HCEC 1CT (cell line): ENCODE results near the gene ZNF664.
"Not testable (repeated sequence)": the region's sequence is repeated elsewhere in the genome, so short reads cannot be mapped to it uniquely, and the experiment has no call there.

Source experiments
- DNase-seq: peaks from one replicate; pipeline ENCODE4 v3.0.0-alpha.2; 2017

The ZNF664 gene

DNA sequence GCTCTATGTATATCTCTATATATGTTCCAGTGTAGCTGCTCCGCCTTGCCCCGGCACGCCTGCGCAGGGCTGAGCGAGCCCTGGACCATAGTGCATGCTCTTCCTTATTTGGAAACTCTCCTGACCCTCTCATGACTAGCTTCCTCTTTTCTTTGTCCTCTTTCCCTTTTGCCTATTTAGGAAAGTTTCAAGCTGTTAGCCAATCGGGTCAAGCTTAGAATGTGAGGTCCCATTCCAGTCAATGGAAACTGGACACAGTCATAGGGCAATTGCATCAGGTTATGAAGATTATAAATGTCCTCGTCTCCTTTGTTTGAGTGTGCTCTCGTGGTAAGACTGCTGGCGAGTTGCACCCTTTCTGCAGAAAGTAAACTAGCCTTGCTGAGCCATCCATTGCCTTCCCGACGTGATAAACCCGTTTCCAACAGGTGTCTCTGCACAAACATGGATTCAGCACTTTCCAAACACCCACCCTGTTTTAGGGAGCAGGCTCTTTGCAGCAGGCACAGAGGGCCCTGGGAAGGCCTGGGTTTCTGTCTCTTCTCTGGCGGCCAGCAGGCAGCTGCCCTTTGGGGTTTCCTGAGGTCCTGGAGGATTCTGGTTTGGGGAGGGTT, 31.3 kb upstream of the ZNF664 start:
- DNase-seq = peak; percentile 9

DNA sequence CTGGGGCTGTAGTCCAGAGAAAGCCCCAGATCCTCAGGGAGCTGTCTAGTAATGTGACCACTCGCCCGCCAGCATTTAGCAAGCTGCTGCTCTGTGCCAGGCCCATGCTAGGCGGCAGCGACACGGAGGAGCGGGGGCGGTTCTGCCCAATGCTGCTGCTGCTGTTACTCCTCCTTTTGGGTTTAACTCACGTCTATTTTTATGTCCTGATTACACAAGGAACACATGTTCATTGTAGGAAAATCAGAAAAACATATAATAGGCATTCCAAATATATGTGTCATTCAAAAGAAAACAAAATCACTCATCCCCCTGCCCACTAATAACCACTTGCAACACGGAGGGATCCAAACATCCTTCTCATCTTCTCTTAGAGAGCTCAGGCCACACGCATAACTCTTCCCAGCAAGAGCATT, 30.8 kb upstream of the ZNF664 start:
- DNase-seq = peak; percentile 91

DNA sequence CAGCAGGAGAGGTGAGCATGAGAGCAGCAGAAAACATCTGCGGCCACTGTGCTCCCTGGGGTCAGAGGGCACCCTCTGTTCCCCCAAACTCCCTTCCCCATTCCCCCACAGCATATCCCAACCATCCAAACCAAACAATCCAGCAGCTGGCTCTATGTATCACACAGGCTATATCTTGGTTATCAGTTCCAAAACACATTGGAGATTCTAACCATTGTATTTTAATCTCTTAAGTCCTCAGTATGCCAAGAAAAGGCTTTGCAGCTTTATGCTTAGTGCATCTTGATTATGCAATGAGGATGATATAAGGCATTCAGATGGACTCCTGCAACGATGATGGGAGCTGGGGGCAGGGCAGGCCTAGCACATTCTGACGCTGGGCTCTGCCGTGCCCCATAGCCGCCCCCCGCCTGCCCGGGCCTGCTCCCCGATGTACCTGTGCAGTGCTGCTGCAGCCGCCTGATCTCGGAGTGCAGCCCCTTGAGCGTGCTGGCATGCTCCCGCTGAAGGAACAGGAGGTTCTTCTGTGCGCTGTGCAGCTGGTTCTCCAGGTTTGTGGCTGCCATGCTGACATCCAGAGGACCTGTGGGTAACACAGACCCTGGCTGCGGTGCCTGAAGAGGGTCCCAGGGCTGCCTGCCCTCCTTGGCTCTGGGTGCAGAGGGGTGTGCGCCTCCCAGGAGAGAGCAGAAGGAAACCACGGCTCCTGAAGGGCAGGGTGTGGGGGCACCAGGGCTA, 29.9 kb upstream of the ZNF664 start:
- DNase-seq = peak; percentile 67

DNA sequence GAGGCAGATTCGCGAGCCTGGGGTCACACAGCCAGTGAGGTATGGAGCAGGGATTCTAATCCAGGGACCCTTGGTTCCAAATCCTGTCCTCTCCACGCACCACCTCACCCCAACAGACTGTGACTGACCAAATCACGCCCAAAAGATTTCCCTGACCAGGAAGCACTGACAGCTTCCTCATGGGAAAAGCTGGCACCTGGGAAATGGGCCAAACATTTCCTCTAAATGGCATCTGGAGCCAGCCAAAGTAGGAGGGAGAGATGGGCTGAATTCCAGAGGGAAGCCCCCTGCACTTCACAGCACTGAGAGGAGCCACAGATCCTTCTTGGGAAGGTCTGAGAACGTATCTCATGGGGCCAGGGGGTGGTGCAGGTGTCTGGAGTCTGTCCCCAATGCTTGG, 29.2 kb upstream of the ZNF664 start:
- DNase-seq = no peak

DNA sequence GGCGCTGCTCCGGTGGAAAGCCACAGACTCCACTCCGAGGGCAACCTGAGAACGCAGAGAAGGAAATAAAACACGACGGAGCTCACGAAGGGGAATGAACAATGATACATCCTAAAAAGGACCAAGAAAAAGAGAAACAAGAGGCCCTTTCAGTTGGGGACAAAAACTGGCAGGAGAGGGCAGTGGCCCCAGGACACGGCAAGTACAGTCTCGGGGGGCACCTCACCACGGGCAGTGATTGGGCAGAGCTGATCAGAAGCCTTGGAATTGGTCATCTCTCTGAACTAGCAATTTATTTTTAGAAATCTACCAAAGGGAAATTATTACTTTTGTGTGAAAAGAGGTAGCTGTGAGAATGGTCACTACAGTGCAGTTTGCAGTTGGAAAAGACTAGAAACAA, 28.3 kb upstream of the ZNF664 start:
- DNase-seq = no peak

DNA sequence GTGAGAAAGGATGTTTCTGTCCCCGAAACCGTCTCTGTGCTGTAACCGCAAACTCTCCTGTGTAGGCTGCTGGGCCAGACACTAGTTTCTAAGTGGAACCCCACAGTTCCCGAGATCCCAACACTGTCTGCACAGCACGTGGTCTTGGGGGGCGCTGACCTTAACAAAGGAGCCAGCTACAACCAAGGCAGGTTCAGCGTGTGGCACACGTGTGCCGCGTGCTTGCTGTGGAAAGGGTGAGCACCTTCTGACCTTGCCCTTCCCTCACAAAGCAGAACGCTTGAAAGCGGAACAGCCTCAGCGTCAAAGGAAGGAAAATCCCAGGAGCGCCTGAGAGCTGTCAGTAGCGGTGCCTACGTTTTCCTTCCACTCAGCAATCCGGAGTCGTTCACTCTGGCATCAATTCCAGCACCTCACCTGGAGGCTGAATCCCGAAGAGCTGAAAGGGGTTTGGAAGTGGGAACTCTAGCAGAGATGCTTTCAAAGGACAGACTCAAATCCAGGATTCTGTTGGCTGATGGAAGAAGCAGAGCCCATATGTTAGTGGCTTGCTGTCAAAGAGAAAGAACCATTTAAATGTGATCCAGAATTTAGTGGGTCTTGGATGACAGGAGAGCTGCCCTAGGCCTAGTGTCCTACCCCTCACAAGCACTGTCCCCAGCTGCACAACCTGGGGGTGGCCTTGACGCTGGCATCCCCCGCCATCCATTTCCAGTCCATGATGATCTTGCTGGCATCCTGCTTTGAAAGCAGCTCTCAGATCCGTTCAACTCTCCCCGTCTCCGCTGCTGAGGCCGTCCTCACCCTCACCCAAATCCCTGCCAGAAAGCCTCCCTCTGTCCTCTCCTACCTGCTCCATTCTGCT, 27.5 kb upstream of the ZNF664 start:
- DNase-seq = no peak

DNA sequence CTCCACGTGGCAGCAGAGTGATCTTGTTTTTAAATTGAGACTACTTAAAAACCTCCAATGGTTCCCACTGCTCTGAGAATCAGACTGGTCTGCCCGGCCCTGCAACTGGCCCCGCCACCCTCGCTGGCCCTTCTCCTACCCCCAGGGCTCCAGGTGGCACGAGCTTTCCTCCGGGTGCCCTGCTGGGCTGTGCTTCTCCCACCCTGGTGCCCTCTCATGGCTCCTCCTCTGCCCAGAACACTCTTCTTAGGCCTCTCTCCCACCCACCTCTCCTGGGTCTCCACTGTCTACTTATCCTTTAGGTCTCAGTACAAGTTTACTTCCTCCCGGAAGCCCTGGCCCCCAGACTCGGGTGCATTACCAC, 26.9 kb upstream of the ZNF664 start:
- no peak for DNase-seq

DNA sequence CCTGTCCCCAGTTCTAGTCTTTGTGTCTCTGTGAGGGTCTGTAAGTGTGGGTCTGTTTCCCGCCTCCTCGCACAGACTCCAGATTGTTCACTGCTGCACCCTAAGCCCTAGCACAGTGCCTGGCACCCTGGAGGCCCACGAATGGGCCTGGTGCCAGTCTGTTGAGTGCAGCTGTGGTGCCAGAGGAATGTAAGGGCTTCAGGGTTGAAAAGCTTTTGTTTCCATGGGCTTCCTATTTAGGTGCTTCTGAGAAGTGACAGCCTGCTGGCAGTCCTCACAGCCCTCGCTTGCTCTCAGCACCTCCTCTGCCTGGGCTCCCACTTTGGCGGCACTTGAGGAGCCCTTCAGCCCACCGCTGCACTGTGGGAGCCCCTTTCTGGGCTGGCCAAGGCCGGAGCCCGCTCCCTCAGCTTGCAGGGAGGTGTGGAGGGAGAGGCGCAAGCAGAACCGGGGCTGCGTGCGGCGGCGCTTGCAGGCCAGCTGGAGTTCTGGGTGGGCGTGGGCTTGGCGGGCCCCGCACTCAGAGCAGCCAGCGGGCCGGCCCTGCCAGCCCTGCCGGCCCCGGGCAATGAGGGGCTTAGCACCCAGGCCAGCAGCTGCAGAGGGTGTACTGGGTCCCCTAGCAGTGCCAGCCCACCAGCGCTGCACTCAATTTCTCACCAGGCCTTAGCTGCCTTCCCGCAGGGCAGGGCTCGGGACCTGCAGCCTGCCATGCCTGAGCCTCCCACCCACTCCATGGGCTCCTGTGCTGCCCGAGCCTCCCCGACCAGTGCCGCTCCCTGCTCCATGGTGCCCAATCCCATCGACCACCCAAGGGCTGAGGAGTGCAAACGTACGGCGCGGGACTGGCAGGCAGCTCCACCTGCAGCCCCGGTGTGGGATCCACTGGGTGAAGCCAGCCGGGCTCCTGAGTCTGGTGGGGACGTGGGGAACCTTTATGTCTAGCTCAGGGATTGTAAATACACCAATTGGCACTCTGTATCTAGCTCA, 26.2 kb upstream of the ZNF664 start:
- not testable (repeated sequence) for DNase-seq

DNA sequence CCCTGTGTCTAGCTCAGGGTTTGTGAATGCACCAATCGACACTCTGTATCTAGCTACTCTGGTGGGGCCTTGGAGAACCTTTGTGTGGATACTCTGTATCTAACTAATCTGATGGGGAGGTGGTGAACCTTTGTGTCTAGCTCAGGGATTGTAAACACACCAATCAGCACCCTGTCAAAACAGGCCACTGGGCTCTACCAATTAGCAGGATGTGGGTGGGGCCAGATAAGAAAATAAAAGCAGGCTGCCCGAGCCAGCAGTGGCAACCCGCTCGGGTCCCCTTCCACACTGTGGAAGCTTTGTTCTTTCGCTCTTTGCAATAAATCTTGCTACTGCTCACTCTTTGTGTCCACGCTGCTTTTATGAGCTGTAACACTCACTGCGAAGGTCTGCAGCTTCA, 25.5 kb upstream of the ZNF664 start:
- not testable (repeated sequence) for DNase-seq

DNA sequence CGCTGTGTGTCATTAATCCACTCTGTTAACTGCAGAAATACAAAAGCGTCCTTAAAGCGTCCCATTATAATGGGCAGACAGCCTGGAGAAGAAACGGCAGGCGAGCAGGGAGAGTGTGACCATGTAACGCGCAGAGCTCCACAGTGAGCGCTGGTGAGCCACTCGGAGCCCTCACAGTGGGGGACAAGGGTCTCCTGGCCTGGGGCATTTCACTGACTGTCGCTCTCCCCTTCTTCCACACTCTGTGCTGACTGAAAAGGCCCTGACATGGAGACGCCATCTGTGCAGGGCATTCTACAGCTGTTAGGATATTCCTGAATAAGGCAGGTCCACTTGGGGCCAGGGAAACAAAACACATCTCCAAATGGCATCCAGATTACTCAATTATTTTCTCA, 24.6 kb upstream of the ZNF664 start:
- DNase-seq = no peak

DNA sequence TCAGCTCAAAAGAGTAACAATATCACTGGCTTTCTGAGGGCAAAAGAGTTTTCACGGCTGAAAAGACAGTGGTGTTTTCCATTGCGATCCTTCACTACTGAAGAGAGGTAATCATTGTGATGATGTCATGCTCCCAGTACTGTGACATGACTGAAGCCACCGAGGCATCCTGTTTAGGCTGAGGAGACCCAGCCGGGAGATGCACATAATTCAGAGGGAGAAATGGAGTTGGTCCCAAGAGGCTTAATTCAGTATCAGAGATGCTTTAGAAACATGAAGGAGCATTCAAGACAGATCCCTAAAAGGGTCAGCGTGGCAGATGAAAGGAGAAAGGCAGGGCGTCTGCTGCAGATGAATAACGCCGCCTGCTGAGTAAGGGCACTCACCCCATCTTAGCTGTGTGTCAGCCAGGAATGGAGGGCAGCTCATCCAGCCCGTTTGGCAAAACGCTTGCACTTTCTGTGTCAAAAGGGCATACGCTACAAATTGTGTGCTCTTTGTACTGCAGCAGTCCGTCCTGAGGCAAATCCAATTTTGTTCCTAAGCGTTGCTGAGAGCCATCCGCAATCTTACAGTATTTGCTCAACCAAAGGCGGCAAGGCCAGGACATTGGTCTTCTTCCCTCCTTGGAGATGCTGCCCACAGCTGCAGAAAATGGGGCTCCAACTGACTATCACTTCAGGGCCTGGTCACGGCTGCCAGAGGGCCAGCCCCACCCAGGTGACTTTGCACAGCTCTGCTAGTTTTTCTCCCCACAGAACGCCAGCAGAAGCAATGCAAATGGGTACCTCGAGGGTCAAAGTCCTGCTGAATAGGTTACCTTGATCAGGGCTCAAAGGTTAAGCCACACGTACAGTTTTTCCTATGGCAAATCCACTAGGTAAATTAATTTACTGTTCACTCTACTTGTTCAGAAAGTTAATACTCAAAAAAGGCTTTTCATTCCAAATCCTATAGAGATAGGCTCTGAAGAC, 23.9 kb upstream of the ZNF664 start:
- DNase-seq = no peak

DNA sequence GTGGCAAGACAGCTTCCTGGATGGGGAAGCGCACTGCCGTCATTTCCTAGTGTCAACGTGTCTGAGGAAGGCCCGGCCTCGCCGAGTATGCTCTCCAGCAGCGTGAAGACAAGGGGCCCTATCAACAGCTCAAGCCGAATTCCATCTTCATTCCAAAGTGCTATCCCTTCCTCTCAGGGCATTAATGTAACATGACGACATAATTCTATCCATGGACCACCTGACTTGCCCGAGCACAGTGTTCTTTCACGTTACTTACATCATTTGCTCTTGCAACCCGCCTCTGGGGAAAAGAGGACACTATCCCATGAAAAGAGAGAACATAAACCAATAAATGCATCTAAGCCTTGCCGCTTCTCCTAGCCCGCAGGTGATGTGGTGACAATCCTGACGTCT, 23.2 kb upstream of the ZNF664 start:
- no peak for DNase-seq

DNA sequence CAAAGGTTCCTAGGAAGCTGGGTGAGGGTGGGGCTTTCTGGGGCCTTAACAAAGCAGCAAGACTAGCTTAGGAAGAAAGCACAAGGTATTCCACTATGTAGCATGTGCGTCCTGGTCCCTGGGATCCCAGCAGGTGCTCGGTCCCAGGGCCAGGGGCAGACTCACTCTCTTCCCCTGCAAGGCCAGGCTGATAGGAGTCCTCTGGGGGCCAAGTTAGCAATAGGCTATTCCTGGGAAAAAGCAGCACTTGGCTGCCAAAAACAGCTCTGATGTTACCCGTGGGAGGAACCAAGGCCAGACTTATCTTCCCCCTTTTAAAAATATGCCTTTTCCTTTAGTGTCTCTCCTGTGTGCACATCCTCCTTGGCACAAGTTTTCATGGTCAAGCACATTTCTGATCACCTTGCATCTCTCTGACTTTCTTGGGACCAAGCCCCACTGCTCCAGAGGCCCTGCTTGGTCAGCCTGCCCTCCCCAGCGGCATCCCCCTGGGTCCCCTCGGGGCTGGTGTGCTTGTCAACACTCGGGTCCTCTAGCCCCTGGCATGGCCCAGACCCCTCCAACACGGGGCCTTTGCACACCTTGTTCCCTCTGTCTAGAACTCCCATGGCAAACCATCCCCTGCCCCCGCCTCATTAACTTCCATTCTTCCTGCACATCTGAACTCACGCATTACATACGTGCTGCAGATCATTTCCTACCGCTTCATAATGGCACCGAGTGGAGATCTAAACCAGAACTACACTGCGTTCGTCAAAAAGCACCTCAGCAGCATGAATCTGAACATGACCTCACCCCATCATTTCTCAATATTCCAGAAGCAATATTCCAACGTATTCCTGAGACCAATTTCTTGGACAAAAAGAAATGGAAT, 22.3 kb upstream of the ZNF664 start:
- no peak for DNase-seq

DNA sequence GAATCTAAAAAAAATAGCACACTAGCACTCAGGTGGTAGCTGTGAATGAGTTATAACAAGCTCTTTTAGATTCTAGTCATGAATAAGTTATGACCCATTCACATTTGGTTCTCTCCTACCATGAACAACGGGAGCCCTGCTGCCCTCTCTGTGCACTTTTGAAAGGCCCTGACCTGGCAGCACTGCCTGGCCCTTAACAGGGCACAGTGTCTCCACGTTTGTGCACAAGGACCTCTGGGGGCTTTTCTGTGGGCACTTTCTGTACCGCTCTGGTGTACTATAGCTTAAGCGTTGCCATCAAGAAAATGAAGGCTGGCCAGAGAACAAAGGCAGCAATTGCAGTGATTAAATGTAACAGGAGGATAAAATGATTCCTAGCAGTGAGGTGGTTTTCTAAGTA, 21.5 kb upstream of the ZNF664 start:
- no peak for DNase-seq

DNA sequence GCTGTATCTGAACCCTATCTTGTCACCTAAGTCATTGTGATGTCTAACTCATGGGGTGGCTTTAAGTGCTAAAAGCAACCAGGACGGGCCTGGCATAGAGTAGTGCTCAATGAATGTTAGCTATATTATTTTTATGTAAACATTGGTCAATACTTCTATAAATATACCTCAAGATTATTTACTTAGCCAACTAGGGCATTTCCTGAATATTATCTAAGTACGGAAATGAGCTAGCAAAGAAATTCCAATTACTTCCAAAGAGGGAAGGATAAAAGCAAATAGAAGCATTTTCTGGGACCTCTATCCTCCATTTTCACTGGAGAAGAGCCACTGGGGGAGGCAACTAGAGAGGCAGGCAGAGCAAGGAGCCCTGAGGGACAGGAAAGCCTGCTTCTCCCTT, 21.0 kb upstream of the ZNF664 start:
- peak; percentile 22 for DNase-seq

DNA sequence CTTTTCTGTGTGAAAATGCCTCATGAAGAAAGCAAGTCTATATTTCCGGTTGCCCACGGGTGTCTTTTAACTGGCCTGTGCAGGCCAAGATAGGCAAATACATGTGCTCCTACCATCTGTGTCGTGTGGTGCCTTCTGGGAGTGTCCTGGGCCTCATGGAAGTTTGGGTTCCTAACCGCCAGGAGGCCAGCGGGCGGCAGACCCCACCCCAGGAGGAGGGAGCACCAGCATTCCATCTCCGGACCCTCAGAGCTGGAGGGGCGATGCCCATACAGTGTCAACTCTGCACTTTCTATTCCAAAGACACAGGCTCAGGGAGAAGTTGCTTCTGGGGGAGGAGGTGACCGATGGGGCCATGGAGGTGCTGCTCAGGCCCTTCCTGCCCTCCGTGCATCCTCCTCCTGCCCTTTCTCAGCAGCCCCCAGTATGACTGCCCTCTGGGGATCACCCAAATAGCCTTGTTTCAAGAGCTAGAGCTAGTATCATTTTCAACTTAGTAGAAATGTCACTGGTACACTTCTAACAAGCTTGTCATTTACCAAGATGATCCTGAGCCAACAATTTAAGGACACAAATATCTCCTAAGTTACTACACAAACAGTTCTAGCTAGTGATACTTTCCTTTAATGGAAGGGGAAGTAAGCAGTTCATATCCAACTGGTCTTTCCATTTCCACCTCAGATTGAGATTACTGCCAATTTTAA, 18.2 kb upstream of the ZNF664 start:
- no peak for DNase-seq

DNA sequence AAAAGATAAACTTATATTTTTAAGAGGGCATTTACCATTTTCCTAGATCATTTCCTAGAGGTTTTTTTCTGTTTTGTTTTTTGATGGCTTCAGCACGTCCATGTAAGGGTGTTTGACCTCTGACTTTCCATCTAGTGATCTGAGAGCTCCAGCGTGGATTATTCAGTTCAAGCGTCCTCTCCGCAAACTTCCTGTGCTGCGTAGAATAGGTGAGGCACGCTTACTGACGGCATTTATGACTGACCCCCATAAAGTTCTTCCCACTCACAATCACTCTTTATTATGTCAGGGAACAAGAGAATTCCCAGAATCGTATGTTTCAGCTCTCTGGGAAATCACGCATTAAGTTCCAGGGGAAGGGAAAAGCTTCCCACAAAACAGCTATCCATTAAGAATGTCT, 16.8 kb upstream of the ZNF664 start:
- no peak for DNase-seq

DNA sequence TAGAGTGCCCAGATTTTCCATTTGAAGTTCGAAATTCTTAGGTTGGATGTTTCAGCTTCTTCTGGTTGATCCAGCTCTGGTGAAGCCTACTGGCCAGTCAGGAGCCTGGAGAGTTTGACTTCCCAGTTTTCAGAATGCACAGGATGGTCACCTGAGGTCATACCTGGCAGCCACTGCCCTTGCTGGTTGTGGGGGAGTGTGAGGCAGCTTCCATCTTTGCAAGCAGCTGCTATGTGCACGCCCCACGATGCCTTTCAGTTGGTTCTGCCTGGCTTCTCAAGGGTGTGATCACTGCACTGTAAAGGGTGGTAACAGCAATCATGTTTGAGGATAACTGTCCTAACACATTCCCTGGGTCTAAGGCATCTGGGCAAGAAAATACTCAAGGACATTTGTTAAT, 15.8 kb upstream of the ZNF664 start:
- no peak for DNase-seq

DNA sequence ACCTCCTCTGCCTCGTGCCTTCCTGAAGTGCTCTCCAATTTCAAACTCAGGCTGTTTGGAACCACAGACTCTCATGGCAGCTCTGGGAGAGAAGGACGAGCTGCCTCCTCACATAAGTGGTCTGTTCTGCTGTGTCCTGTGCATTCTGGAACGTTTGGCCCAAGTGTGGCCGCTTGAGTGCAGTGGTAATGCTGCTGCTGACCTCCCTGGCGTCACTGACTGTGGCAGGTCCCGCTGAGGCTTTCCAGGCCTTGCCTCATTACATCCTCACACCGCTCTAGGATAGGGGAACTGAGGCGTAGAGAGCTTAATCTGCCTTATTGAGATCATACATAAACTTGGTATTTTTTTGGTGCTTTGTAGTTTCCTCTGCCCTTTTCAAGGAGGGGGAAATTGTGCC, 14.6 kb upstream of the ZNF664 start:
- DNase-seq = no peak

DNA sequence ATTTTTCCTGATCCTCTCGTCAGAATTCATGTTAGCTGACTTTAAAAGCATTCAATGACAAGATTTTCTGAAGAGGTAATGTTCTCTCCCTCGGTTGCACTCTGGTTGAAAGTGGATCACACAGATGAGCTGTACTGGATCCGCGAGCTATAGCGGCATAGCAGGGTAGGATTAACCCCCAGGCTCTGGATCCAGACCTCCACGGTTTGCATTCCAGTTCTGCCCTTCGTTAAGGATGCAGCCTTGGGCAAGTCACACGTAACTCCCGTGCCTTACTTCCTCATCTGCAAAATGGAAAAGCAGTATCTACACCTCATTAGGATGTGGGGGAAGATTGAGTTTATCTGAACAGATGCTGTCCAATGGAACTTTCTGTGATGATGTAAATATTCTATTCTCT, 14.1 kb upstream of the ZNF664 start:
- DNase-seq = no peak
